ENCODE data around the gene VPS13A.

Gene VPS13A

GRCh38 chr9:77177143-77177893, at the start of gene VPS13A:
VPS13A (plus strand) TSS chr9:77177534; CDS start chr9:77177705, 171 bp downstream.
- no peak for TF ChIP-seq ZNF274 (IDR thresholded peaks at IDR 0.05; ENCODE audit: low read depth, low read length)
- TF ChIP-seq YY1 (IDR thresholded peaks at IDR 0.05; ENCODE audit: insufficient read depth, insufficient read length): no peak
- no peak for TF ChIP-seq SUZ12 (IDR thresholded peaks at IDR 0.05; ENCODE audit: extremely low read depth, insufficient read depth, insufficient read length)
- H3K9ac ChIP-seq (ENCODE audit: insufficient read length, low read depth): peak within 1 kb of the TSS; percentile 87
- no peaks in the 10 kb centered on the region for H3K27me3 ChIP-seq (ENCODE audit: insufficient read depth, insufficient read length)
- peak within 1 kb of the TSS; percentile 82 for H3K4me3 ChIP-seq (ENCODE audit: insufficient read length, low read depth)
- no peaks in the 10 kb centered on the region for H3K4me1 ChIP-seq (ENCODE audit: insufficient read depth, insufficient read length)
- no peaks in the 10 kb centered on the region for H3K36me3 ChIP-seq (ENCODE audit: insufficient read depth, insufficient read length, low read length)
- peak; percentile 96 for DNase-seq (ENCODE audit: low read depth, low spot score)
- no peaks in the 10 kb centered on the region for H3K9me3 ChIP-seq (ENCODE audit: insufficient read depth, low read length)

DNA sequence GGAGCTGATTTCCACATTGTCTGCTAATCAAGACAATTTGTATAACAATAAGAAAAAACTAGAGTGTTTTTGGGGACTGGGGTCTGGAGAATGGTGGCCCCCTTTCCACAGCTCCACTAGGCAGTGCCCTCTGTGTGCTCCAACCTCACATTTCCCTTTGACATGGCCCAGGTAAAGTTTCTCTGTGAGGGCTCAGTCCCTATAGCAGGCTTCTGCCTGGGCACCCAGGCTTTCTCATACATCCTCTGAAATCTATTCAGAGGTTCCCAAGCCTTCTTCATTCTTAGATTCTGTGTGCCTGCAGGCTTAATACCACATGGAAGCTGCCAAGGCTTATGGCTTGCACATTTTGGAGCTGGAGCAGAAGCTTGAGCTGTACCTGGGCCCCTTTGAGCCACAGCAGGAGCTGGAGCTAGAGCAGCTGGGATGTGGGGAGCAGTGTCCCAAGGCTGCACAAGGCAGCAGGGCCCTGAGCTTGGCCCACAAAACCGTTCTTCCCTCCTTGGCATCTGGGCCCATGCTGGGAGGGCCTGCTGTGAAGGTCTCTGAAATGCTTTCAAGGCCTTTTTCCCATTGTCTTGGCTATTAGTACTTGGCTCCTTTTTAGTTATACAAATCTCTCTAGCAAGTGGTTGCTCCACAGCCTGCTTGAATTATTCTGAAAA, 49.1 kb upstream of the VPS13A start:
- Histone ChIP-seq H3K27me3 (ENCODE audit: insufficient read depth, insufficient read length) (no peaks in the 10 kb centered on the region), H3K9me3 (ENCODE audit: insufficient read depth, low read length) (peaks cover 36% of the 10 kb centered on the region; the same call in 1 of the 2 replicates), H3K4me3 (ENCODE audit: insufficient read length, low read depth) (no peak overlapping the region), H3K4me1 (ENCODE audit: insufficient read depth, insufficient read length) (no peaks in the 10 kb centered on the region), H3K9ac (ENCODE audit: insufficient read length, low read depth) (no peak overlapping the region), H3K36me3 (ENCODE audit: insufficient read depth, insufficient read length, low read length) (no peaks in the 10 kb centered on the region)
- peak; percentile 94 for DNase-seq (ENCODE audit: low read depth, low spot score)
- TF ChIP-seq SUZ12 (IDR thresholded peaks at IDR 0.05; ENCODE audit: extremely low read depth, insufficient read depth, insufficient read length): no peak
- TF ChIP-seq ZNF274 (IDR thresholded peaks at IDR 0.05; ENCODE audit: low read depth, low read length): no peak
- TF ChIP-seq YY1 (IDR thresholded peaks at IDR 0.05; ENCODE audit: insufficient read depth, insufficient read length): no peak

GRCh38 chr9:77131399-77131798, 45.9 kb upstream of the VPS13A start:
- Histone ChIP-seq H3K9me3 (ENCODE audit: insufficient read depth, low read length) (peaks cover 21% of the 10 kb centered on the region; the same call in 1 of the 2 replicates), H3K4me1 (ENCODE audit: insufficient read depth, insufficient read length) (no peaks in the 10 kb centered on the region), H3K4me3 (ENCODE audit: insufficient read length, low read depth) (no peak overlapping the region), H3K36me3 (ENCODE audit: insufficient read depth, insufficient read length, low read length) (no peaks in the 10 kb centered on the region), H3K9ac (ENCODE audit: insufficient read length, low read depth) (no peak overlapping the region), H3K27me3 (ENCODE audit: insufficient read depth, insufficient read length) (no peaks in the 10 kb centered on the region)
- no peak for DNase-seq (ENCODE audit: low read depth, low spot score)
- TF ChIP-seq YY1 (IDR thresholded peaks at IDR 0.05; ENCODE audit: insufficient read depth, insufficient read length) (no peak), ZNF274 (IDR thresholded peaks at IDR 0.05; ENCODE audit: low read depth, low read length) (no peak), SUZ12 (IDR thresholded peaks at IDR 0.05; ENCODE audit: extremely low read depth, insufficient read depth, insufficient read length) (no peak)

GRCh38 chr9:77133011-77133410, 44.3 kb upstream of the VPS13A start:
- no peak for DNase-seq (ENCODE audit: low read depth, low spot score)
- Histone ChIP-seq H3K4me1 (ENCODE audit: insufficient read depth, insufficient read length) (no peaks in the 10 kb centered on the region), H3K27me3 (ENCODE audit: insufficient read depth, insufficient read length) (no peaks in the 10 kb centered on the region), H3K4me3 (ENCODE audit: insufficient read length, low read depth) (no peak overlapping the region), H3K9me3 (ENCODE audit: insufficient read depth, low read length) (peaks cover 25% of the 10 kb centered on the region; the same call in 1 of the 2 replicates), H3K9ac (ENCODE audit: insufficient read length, low read depth) (no peak overlapping the region), H3K36me3 (ENCODE audit: insufficient read depth, insufficient read length, low read length) (no peaks in the 10 kb centered on the region)
- TF ChIP-seq YY1 (IDR thresholded peaks at IDR 0.05; ENCODE audit: insufficient read depth, insufficient read length) (no peak), SUZ12 (IDR thresholded peaks at IDR 0.05; ENCODE audit: extremely low read depth, insufficient read depth, insufficient read length) (no peak), ZNF274 (IDR thresholded peaks at IDR 0.05; ENCODE audit: low read depth, low read length) (no peak)

- TF ChIP-seq YY1 (IDR thresholded peaks at IDR 0.05; ENCODE audit: insufficient read depth, insufficient read length) (no peak), ZNF274 (IDR thresholded peaks at IDR 0.05; ENCODE audit: low read depth, low read length) (no peak), SUZ12 (IDR thresholded peaks at IDR 0.05; ENCODE audit: extremely low read depth, insufficient read depth, insufficient read length) (no peak)
- no peaks in the 10 kb centered on the region; the same call in 1 of the 2 replicates for H3K9me3 ChIP-seq (ENCODE audit: insufficient read depth, low read length)
- H3K27me3 ChIP-seq (ENCODE audit: insufficient read depth, insufficient read length): no peaks in the 10 kb centered on the region
- DNase-seq (ENCODE audit: low read depth, low spot score): no peak
- H3K36me3 ChIP-seq (ENCODE audit: insufficient read depth, insufficient read length, low read length): no peaks in the 10 kb centered on the region
- no peak overlapping the region for H3K4me3 ChIP-seq (ENCODE audit: insufficient read length, low read depth)
- no peak overlapping the region for H3K9ac ChIP-seq (ENCODE audit: insufficient read length, low read depth)
- no peaks in the 10 kb centered on the region for H3K4me1 ChIP-seq (ENCODE audit: insufficient read depth, insufficient read length)
Measured at GRCh38 chr9:77142366-77142765, 35.0 kb upstream of the VPS13A start.

- no peak overlapping the region for H3K9ac ChIP-seq (ENCODE audit: insufficient read length, low read depth)
- H3K27me3 ChIP-seq (ENCODE audit: insufficient read depth, insufficient read length): no peaks in the 10 kb centered on the region
- no peak for DNase-seq (ENCODE audit: low read depth, low spot score)
- no peak for TF ChIP-seq ZNF274 (IDR thresholded peaks at IDR 0.05; ENCODE audit: low read depth, low read length)
- TF ChIP-seq YY1 (IDR thresholded peaks at IDR 0.05; ENCODE audit: insufficient read depth, insufficient read length): no peak
- no peak for TF ChIP-seq SUZ12 (IDR thresholded peaks at IDR 0.05; ENCODE audit: extremely low read depth, insufficient read depth, insufficient read length)
- no peaks in the 10 kb centered on the region for H3K9me3 ChIP-seq (ENCODE audit: insufficient read depth, low read length)
- H3K4me1 ChIP-seq (ENCODE audit: insufficient read depth, insufficient read length): no peaks in the 10 kb centered on the region
- no peaks in the 10 kb centered on the region for H3K36me3 ChIP-seq (ENCODE audit: insufficient read depth, insufficient read length, low read length)
- H3K4me3 ChIP-seq (ENCODE audit: insufficient read length, low read depth): no peak overlapping the region
Measured at GRCh38 chr9:77149879-77150278, 27.5 kb upstream of the VPS13A start.

DNA sequence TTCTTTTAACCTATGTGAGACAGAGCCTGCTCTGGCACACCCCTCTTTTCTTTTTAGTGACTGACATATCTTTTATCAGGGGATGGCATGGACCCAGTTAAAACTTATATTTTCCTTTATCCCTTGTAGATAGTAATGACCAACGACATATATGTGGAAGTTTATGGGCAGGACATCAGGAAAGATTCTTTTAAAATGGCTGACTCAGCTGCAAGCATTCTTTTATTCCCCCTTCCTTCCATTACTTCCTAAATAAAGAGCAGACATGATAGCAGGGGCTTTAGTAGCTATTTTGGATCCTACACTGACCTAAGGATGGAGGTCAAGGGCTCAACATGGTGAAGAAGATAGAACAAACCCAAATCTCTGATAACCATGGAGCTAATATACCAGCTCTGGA, 25.0 kb upstream of the VPS13A start:
- Histone ChIP-seq H3K4me1 (ENCODE audit: insufficient read depth, insufficient read length) (no peaks in the 10 kb centered on the region), H3K4me3 (ENCODE audit: insufficient read length, low read depth) (no peak overlapping the region), H3K9me3 (ENCODE audit: insufficient read depth, low read length) (no peaks in the 10 kb centered on the region), H3K27me3 (ENCODE audit: insufficient read depth, insufficient read length) (no peaks in the 10 kb centered on the region), H3K9ac (ENCODE audit: insufficient read length, low read depth) (no peak overlapping the region), H3K36me3 (ENCODE audit: insufficient read depth, insufficient read length, low read length) (no peaks in the 10 kb centered on the region)
- no peak for DNase-seq (ENCODE audit: low read depth, low spot score)
- no peak for TF ChIP-seq YY1 (IDR thresholded peaks at IDR 0.05; ENCODE audit: insufficient read depth, insufficient read length)

Measured in NT2/D1 (cell line).